Measurements from ENCODE around the gene MON1A. TPM values are rescaled to one million over a fixed set of nuclear protein-coding genes. Genes with fewer than 3 reads are reported as not detected.

Gene MON1A
- total and polyA plus RNA-seq, 10 of the 15 experiments (the other 5 are each of a cell fraction or from before 2014, with no cell fraction given): 1.3 to 10.5 (median 7.7) TPM

GRCh38 chr3:49939858-49940666 lies 10.5 kb upstream of the MON1A start, which contains the start of gene RBM6 (continued):
- TF ChIP-seq ATF2 (IDR thresholded peaks at IDR 0.05; ENCODE audit: low read length): no peak
- TF ChIP-seq CEBPB (IDR thresholded peaks at IDR 0.05; ENCODE audit: borderline replicate concordance in 1 of 2, low read depth in 2 of 2, low read length in 2 of 2): no peak
- TF ChIP-seq RBBP5 (conservative IDR thresholded peaks at IDR 0.05): no peak
- peak; percentile 93 for TF ChIP-seq RAD51 (IDR thresholded peaks at IDR 0.05)
- TF ChIP-seq POLR2AphosphoS5 (IDR thresholded peaks at IDR 0.05; ENCODE audit: low read length): peak; percentile 91
- TF ChIP-seq ZBTB40 (IDR thresholded peaks at IDR 0.05; ENCODE audit: borderline replicate concordance): peak; percentile 86; the same call in 1 of the 2 replicates
- no peak for TF ChIP-seq SUZ12 (IDR thresholded peaks at IDR 0.05; ENCODE audit: unreplicated experiment)
- TF ChIP-seq SKIL (IDR thresholded peaks at IDR 0.05; ENCODE audit: low read depth, poor library complexity, severe bottlenecking): no peak
- TF ChIP-seq BACH1 (IDR thresholded peaks at IDR 0.05; ENCODE audit: borderline replicate concordance): peak; percentile 71
- no peak for TF ChIP-seq RAD21 (IDR thresholded peaks at IDR 0.05; ENCODE audit: insufficient read depth, low read depth, low read length)
- TF ChIP-seq ZBTB33 (IDR thresholded peaks at IDR 0.05): no peak
- peak; percentile 60 for TF ChIP-seq RELA (IDR thresholded peaks at IDR 0.05; ENCODE audit: borderline replicate concordance, partially characterized antibody)
- TF ChIP-seq TAF1 (IDR thresholded peaks at IDR 0.05; ENCODE audit: borderline replicate concordance, low read depth, low read length): peak; percentile 76
- TF ChIP-seq ZNF384 (IDR thresholded peaks at IDR 0.05; ENCODE audit: borderline replicate concordance, low read depth, low read length): no peak
- no peak for TF ChIP-seq REST (IDR thresholded peaks at IDR 0.05; ENCODE audit: low read depth, low read length)
